Heart right ventricle (tissue), 16 donors: ENCODE data around the gene FAT2. TPM values are rescaled to one million over a fixed set of nuclear protein-coding genes. Genes with fewer than 3 reads are reported as not detected.

Experiments
- ATAC-seq, 8 donors: fragments of 200-7000 bp; cut with Tn5 transposase; one replicate each; pipeline ENCODE4 v1.9.1; 2020; ENCODE audit warnings: mild to moderate bottlenecking in 8 of 8, moderate library complexity in 8 of 8, moderate number of reproducible peaks in 1 of 8
- DNase-seq, 2 donors: peaks; one replicate each; pipeline ENCODE4 v3.0.0-alpha.2; 2020
- H3K27ac ChIP-seq, 10 donors: fragments of 200-600 bp; sonication (generic) in 2 of 10; one replicate each; pipeline versions ENCODE4 v1.5.0 to v1.8.0; 2020 to 2022; ENCODE audit warnings: mild to moderate bottlenecking in 3 of 10
- H3K27me3 ChIP-seq, 7 donors: fragments of 200-600 bp; one replicate each; pipeline ENCODE4 v1.8.0; 2021 to 2022; ENCODE audit warnings: mild to moderate bottlenecking in 2 of 7
- H3K36me3 ChIP-seq, 9 donors: fragments of 200-600 bp; sonication (generic) in 1 of 9; one replicate each; pipeline versions ENCODE4 v1.5.0 to v1.8.0; 2020 to 2022; ENCODE audit warnings: mild to moderate bottlenecking in 2 of 9
- H3K4me1 ChIP-seq, 9 donors: fragments of 200-600 bp; sonication (generic) in 1 of 9; one replicate each; pipeline versions ENCODE4 v1.5.0 to v1.8.0; 2020 to 2022; ENCODE audit warnings: mild to moderate bottlenecking in 4 of 9
- H3K4me3 ChIP-seq, 10 donors: fragments of 200-600 bp; sonication (generic) in 2 of 10; one replicate each; pipeline versions ENCODE4 v1.5.0 to v1.8.0; 2020 to 2022; ENCODE audit warnings: mild to moderate bottlenecking in 7 of 10, moderate library complexity in 2 of 10
- H3K9me3 ChIP-seq, 11 donors: fragments of 200-600 bp in 10 of 11; sonication (generic) in 2 of 11; one replicate each; pipeline versions ENCODE4 v1.5.0 to v1.8.0; 2013 to 2022; ENCODE audit warnings: mild to moderate bottlenecking in 2 of 11, control low read depth in 1 of 11, moderate library complexity in 1 of 11
- WGBS, 2 donors: extraction: QIAGEN DNeasy Blood & Tissue Kit; methylation state at CpG; one replicate each; pipeline ENCODE4 v1.1.7; 2013; ENCODE audit warnings: inconsistent platforms in 1 of 2; 5-methylcytosine and 5-hydroxymethylcytosine counted together
- intact Hi-C, 10 donors: fragments of 100-400 bp; cut with DNase I; formaldehyde crosslinking; loops; one replicate each; pipeline versions ENCODE4 v1.11.1 to v1.14.2; 2022
- polyA plus RNA-seq, 2 donors: library from polyadenylated mRNA; stranded (reverse); fragments of 200-250 nt; gene quantifications; one replicate each; pipeline ENCODE4 v1.2.3, GENCODE V29; 2013
- total RNA-seq, 10 donors: library from RNA; stranded (reverse); fragmentation: NEBNext Ultra II Directional in 3 of 10; extraction: Animal tissue kit (Norgen Biotek cat#: 25700) in 3 of 10; gene quantifications; one replicate each; pipeline versions ENCODE4 v1.2.1 to v1.2.4, GENCODE V29; 2021 to 2023
- TF ChIP-seq, protein P1 (sequence below), 9 donors: fragments of 200-600 bp; sonication (generic) in 2 of 9; IDR thresholded peaks; one replicate each; pipeline versions ENCODE4 v1.5.0 to v1.8.0; 2021 to 2022; ENCODE audit warnings: antibody characterized with exemption in 9 of 9, mild to moderate bottlenecking in 5 of 9, moderate library complexity in 1 of 9
- donor health status: Arrhythmogenic right ventricular cardiomyopathy.
- donor health status: ischemic (EF 13 %, LVEDD 7.1; RV severe dilation, severe dysfunction).
- donor health status: healthy with polysubstance abuse.
- donor health status: DM: no; HTN: yes; CAD: no.
- donor health status: DM: no; HTN: no; CAD: no.
- donor health status: ischemic (EF 25% LVEDD 6.9; RV normal size, moderate dysfunction).
- donor health status: ischemic (EF 25% LVEDD 5.7; RV mildly dilated, moderate dysfunction).
- donor health status: healthy.
- donor health status: DM: yes; HTN: yes; CAD: no.
- donor health status: Ischemic cardiomyopathy.
- donor health status: ischemic (EF 35%, LVEDD 5.7; RV mildly dilated, moderate dysfunction).
- donor health status: nonischemic (EF 11% LVEDD 7.7; RV severe dilation, severe dysfunction).
- donor health status: DM: yes; HTN: yes; CAD: no.
- donor health status: PGD.
- donor health status: ischemic (EF 29% LVEDD 5.4; RV normal size, mild dysfunction).
- donor health status: nonischemic (EF 23%, LVEDD 6.1; RV moderate dilation, normal function).

The FAT2 gene
- total and polyA plus RNA-seq, 12 donors, result 0.01 to 0.13 (median 0.02) TPM; not detected in 4

DNA sequence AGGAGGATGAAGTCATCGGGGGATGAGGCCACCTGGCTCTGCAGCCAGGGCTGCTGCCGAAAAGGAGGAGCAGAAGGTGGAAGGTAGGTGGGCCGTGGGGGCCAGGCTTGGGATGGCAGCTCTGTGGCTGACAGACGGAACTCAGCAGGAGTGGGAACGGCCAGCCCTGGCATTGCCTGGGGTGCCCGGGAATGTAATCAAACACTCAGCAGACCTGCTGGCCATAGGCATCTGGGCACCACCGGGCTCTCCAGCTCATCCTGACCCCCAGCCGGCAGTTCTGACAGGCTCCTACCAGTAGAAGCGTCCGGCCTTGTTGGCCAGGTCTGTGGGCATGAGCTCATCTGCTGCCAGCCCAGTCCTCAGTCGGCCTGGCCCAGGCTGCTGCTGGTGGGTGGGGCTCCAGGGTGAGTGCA lies 4.3 kb upstream of the FAT2 start:
- H3K27ac ChIP-seq, result peak overlapping the region in 3 of 10 donors; percentile 17 to 30 (median 29)
- no peaks in the 10 kb centered on the region for H3K9me3 ChIP-seq
- WGBS, 2 donors, result 40 to 59% methylated on average over 11 of the region's 11 CpGs
- DNase-seq (peak; percentile 39 to 42), ATAC-seq (peak; percentile 50 to 93 (median 76))
- TF ChIP-seq, protein P1, sequence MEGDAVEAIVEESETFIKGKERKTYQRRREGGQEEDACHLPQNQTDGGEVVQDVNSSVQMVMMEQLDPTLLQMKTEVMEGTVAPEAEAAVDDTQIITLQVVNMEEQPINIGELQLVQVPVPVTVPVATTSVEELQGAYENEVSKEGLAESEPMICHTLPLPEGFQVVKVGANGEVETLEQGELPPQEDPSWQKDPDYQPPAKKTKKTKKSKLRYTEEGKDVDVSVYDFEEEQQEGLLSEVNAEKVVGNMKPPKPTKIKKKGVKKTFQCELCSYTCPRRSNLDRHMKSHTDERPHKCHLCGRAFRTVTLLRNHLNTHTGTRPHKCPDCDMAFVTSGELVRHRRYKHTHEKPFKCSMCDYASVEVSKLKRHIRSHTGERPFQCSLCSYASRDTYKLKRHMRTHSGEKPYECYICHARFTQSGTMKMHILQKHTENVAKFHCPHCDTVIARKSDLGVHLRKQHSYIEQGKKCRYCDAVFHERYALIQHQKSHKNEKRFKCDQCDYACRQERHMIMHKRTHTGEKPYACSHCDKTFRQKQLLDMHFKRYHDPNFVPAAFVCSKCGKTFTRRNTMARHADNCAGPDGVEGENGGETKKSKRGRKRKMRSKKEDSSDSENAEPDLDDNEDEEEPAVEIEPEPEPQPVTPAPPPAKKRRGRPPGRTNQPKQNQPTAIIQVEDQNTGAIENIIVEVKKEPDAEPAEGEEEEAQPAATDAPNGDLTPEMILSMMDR (IDR thresholded peaks at IDR 0.05), result no peak
- intact Hi-C loops, result no loop called here
- H3K4me1 ChIP-seq, result peaks cover 0 to 29% (median 12%) of the 10 kb centered on the region in 9 donors
- H3K27me3 ChIP-seq, result peaks cover 0 to 3% (median 0%) of the 10 kb centered on the region in 7 donors
- H3K36me3 ChIP-seq, result no peaks in the 10 kb centered on the region
- no peak overlapping the region for H3K4me3 ChIP-seq

DNA sequence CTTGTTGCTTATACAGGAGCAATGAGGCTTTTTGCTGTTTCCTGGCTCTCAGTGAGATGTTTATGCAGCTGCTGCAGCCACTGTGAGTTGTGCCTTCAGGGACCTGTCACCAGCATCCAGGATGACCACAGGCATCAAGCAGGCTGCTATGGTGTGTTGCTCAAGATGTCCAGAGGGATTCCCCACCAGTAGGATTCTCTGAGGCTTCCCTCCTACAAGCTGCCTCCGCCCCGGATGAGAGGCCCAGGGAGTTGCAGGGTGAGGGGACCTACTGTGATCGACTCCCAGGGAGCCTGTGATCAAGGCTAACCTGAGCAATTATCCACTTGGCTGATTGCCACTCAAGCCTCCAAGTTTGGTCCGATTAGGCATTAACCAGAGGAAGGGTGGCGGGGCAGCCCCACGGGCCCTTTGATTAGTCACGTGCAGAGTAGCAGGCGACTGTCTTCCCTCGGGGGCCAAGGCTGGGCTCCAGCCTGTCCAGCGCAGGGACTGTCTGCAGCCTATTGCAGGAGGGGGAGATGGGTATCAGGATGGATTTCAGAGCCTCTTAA lies 1.8 kb upstream of the FAT2 start:
- intact Hi-C loops, result no loop called here
- H3K4me1 ChIP-seq, result peaks cover 0 to 29% (median 12%) of the 10 kb centered on the region in 9 donors
- no peak overlapping the region for H3K27ac ChIP-seq
- TF ChIP-seq, protein P1 (IDR thresholded peaks at IDR 0.05), result no peak
- 59 to 67% methylated on average over 10 of the region's 10 CpGs for WGBS, 2 donors
- ATAC-seq, result peak in 5 of 8 donors; percentile 16 to 56 (median 35)
- H3K4me3 ChIP-seq, result no peak overlapping the region
- H3K36me3 ChIP-seq, result no peaks in the 10 kb centered on the region
- H3K9me3 ChIP-seq, result no peaks in the 10 kb centered on the region
- H3K27me3 ChIP-seq, result peaks cover 0 to 3% (median 0%) of the 10 kb centered on the region in 7 donors
- peak in 1 of 2 donors; percentile 23 for DNase-seq

DNA sequence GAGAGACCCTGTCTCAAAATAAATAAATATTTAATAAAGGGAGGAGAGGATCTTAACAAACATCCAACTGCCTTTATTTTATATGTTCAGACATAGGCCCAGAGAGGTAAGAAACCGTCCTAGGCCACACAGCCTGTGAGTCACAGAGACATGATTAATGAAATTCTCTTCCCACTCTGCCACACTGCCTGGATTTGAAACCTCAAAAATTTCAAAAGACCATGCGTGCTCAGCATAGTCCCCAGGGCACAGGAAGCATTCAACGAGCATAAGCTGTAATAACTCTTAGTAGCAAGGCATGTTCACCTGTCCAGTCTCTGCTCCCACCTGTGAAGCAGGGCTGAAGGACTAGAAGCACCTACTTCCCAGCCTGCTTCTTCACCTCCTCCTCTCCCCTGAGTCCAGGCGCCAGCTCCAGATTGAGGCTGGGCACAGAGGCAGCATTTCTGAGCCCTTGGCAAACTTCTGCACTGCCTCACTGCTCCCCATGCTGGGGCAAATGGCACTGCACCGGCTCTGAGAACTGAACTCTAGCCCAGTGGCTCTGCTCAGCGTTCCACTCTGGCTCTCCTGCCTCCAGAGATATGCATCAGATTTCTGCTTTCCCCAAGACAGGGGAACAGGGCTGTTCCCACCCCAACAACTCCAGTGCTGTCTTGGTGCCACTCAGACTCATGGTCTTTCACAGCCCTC lies 1.1 kb downstream of the FAT2 start:
- WGBS, 2 donors, result 77 to 80% methylated on average over 6 of the region's 6 CpGs
- no peaks in the 10 kb centered on the region for H3K36me3 ChIP-seq
- H3K4me1 ChIP-seq, result peaks cover 0 to 8% (median under 1%) of the 10 kb centered on the region in 9 donors
- no peaks in the 10 kb centered on the region for H3K9me3 ChIP-seq
- intact Hi-C loops, result no loop called here
- peaks cover 0 to 4% (median 0%) of the 10 kb centered on the region in 7 donors for H3K27me3 ChIP-seq
- no peak for DNase-seq
- TF ChIP-seq, protein P1 (IDR thresholded peaks at IDR 0.05), result no peak
- no peak overlapping the region for H3K4me3 ChIP-seq
- ATAC-seq, result peak in 1 of 8 donors; percentile 46
- H3K27ac ChIP-seq, result no peak overlapping the region

DNA sequence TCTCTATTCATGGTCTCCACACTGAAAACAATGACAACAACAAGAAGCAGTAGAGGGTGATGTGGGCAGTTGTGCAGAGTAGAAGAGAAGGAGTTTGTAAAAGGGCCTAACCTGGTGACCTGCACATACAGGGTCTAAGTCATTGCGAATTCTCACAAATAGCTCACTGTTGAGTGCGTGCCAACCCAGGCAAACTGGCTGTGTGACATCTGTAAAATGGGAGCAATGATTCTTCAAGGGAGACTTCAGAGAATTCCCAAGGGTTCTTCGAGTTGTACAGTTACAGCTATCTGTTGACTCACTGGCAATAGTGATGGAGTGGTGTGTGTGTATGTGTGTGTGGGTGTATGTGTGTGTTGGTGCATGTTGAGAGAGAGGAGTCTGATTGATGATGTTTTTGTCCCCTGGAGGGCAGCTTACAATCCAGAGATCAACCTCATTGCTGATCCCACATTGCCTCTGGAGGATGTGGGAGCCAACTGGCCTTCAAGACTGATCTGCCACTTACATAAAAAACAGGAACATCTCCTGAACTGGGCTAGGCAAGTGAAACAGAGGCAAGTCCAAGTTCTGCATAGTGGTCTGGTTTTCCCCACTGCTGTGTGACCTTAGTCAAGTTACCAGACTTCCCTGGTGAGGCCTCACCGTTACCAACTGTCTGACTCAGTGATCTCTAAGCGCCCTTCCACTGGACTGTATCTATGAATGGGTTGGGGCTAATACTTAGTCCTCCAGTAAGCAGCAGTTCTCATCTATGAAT lies 3.2 kb downstream of the FAT2 start:
- peaks cover 0 to 4% (median 0%) of the 10 kb centered on the region in 7 donors for H3K27me3 ChIP-seq
- H3K36me3 ChIP-seq, result no peaks in the 10 kb centered on the region
- WGBS, 2 donors, result 93 to 94% methylated on average over 5 of the region's 5 CpGs
- intact Hi-C loops, result no loop called here
- ATAC-seq (no peak), DNase-seq (no peak)
- H3K9me3 ChIP-seq, result no peaks in the 10 kb centered on the region
- peaks cover 0 to 8% (median 0%) of the 10 kb centered on the region in 9 donors for H3K4me1 ChIP-seq
- TF ChIP-seq, protein P1 (IDR thresholded peaks at IDR 0.05), result no peak
- no peak overlapping the region for H3K4me3 ChIP-seq
- no peak overlapping the region for H3K27ac ChIP-seq
